HG03280 (cell line): Measurements from ENCODE around the gene GHRH.

Experiments used
- ATAC-seq: cut with Tn5 transposase; IDR thresholded peaks from one replicate; pipeline ENCODE4 v1.9.1; 2021; ENCODE audit warnings: mild to moderate bottlenecking, moderate library complexity; ENCODE audit not compliant: unreplicated experiment

Gene GHRH

DNA sequence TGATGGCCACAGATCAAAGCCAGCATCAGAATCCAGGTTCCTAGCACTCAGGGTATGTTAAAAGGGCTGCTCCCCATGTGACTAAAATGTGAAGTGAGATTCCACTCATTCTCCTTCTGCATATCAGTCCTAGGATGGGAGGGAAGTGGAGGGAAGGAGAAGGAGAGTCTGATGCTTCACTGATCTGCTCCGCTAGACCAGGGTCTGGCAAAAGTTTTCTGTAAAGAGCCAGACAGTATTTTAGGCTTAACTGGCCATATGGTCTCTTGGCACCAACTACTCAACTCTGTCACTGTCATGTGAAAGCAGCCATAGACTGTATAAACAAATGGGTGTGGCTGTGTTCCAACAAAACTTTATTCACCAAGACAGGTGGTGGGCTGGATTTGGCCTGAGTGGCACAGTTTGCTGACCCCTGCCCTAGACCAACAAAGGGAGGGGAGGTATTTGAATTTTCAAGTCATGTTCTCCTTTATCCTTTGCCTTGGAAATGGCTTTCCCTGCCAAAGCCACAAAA lies 22.6 kb downstream of the GHRH start:
- ATAC-seq = no peak

DNA sequence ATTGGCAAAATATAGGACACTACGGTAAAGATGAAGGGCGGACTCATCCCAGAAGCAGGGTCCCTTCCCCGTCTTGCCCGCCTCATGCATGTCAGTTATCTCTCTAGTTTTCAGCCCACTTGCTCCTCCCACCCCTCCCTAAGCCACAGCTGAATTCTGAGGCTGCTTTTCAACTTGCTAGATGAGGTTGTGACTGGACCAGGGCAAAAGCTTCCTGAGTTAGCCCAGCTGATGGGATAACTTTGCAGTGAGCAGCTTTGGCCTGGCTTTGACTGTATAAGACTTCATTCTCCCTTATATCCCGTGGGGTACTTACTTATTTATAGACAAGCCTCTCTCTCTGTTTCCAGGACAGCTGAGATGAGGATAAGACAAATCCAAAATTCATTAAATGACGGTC lies 23.2 kb downstream of the GHRH start:
- ATAC-seq = no peak

DNA sequence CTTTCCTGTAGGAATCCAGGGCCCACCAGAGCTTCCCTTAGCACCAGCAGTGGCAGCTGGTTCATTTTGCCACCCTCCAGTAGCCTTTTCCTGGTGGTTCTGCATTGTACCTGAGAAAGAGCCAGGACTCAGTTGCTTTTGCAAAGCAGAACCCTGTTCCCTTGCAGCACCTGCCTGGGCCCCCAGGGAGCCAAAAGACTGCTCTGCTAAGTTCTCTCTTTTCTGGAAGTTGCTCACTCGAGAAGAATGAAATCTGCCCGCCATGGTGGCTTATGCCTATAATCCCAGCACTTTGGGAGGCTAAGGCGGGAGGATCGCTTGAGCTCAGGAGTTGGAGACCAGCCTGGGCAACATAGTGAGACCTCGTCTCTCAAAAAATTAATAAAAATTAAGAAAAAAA lies 24.0 kb downstream of the GHRH start:
- no peak for ATAC-seq

DNA sequence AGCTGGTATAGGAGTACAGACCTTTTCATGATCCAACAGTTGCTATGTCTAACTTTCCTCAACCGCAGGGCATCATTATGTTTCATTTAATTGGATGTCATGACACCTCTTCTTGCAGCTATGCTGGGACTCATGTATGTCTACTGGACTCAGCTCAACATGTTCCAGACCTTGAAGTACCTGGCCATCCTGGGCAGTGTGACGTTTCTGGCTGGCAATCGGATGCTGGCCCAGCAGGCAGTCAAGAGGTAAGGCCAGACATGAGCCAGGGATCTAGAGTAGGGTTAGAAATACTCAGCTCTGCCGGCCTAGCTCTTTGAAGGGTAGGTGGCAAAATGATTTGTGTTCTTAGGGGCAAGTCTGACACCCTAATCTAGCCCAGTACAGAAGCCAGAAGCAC lies 25.2 kb downstream of the GHRH start:
- ATAC-seq = no peak

DNA sequence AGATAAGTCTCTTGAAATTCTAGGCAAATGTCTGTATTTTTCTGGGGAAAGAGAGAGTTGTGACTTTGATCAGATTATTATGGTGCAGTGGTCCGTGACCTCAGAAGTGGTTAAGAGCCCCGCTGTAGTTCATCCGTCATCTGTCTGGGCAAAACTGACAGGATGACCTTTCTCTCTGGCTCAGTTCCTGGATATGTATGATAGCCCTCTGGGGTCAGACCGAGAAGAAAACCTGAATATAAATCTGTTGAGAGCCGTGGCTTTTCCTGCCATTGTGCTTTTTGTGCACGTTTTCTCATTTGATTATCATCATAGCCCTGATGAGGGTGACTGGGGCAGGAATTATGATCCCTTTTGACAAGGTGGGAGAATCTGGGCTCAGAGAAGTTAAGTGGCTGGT lies 26.5 kb downstream of the GHRH start:
- no peak for ATAC-seq

DNA sequence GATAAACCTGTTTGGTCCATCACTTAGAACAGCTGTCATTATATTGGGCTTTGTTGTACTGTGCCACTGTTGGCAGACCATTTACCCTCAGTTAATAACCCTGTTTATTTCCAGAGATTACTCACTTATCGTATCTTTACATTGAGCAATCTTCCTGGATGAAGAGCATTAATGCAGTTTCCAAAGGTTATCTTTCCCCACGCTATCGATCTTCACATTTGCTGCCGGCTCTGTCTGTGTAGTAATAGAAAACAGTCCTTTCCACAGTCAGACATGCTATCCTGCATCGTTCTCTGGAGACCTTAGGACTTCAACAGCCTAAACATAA lies 27.4 kb downstream of the GHRH start:
- no peak for ATAC-seq

DNA sequence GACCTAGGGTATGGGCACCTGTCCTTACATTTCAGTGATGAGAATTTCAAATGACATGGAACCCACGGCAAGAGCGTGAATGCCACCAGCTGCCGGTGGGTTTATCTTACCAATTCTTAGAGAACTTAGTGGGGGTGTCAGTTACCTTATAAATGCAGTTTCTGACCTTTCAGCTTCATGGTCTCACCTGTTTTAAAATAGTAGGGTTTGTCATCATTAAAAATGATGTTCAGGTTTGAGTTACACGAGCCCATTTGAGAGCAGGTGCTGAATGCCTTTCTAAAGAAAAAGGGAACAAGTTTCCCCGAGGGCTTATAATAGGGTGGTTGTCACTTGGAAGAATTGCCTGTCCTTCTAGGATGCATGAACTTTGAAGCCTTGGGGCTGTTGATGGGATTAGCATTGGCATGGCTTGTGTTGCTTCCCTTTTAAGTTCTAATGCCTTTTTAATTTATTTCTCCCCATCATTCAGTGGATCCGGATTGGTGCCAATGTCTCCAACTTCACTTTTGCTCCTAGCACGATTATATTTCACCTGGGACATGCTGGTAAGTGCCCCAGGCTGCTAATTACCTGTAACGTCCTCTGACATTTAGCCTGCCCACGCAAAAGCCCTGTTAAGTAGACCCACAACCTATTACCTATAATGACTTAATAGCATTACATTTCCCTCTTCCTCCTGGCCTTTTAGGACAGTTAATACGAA lies 27.9 kb downstream of the GHRH start:
- ATAC-seq = no peak

DNA sequence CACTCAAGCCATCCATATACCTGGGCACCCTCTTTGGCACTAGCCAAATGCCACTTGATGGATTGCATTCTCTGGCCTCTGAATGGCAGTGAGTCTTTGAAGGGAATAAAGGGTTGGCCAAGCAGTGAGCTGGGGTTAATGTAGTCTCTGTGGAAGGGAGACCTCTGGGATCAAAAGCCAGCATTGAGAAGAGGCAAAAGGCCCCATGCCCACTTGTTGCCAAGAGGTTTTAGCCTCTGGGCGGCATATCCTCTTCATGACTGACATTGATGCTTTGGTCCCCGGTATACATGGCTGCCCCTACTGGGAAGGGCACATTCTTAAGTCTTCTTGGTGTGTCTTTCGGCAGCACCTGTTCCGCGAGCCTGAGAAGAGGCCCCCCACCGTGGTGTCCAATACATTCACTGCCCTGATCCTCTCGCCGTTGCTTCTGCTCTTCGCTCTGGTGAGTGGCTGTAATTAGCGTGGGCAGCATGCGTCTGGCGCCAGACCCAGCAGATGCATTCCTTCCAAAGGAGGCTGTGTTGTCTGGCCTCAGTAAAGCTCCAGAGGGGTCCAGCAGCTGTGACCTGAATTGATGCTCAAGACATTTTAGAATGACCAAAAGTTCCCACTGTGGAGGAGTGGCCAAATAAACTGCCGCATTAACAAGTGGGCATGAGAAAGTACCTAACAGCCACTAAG lies 29.5 kb downstream of the GHRH start:
- ATAC-seq = no peak

DNA sequence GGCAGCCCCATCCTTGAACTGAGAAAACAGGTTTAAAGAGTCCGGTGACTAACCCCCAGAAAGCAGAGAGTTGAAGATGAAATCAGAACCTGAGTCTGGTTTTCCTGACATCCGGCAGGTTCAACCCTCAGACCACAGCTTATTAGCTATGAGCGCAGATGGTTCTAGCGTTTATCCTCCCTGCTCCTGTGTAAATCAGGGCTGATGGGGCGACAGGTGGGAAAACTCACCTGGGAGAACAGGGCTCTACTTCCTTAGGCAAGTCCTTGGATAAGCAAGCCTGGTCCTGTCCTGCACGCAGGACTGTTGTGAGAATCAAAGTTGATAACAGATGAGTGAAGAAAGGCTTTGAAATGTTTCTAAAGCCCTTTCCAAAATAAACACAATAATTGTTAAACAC lies 31.4 kb downstream of the GHRH start:
- no peak for ATAC-seq

DNA sequence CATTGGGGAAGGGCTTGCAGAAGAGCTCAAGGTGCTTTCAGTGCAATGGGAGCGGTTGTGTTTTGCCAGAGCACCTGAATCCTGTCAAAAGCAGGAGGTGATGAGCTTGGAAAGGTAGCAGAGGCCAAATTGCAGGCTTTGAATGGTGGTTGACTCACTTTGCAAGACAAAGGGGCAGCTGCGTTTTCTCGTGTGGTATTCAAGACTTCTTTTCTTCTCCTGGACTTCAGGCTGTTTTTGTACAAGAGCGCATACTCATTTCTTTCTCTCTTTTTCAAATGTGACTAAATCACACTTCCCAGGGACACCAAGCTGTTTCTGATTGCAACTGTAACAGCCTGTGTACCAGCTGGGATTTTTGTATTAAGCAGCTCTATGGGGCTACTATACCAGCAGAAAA lies 32.3 kb downstream of the GHRH start:
- no peak for ATAC-seq

DNA sequence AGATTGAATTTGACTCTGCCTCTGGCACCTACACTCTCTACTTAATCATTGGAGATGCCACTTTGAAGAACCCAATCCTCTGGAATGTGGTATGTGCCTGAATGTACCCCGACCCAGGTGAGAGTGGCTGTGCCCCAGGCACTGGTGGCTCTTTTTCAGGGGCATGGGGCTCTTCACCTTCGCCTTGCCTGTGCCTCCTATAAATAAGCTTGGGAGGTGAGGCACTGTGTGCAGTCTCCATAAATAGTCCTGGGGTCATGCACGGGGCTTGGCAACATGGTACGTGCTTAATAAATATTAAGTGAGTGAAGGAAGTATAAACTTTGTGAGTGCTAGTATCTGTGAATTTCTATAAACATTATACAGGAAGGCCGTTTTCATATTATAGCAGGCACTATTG lies 33.0 kb downstream of the GHRH start:
- ATAC-seq = no peak

DNA sequence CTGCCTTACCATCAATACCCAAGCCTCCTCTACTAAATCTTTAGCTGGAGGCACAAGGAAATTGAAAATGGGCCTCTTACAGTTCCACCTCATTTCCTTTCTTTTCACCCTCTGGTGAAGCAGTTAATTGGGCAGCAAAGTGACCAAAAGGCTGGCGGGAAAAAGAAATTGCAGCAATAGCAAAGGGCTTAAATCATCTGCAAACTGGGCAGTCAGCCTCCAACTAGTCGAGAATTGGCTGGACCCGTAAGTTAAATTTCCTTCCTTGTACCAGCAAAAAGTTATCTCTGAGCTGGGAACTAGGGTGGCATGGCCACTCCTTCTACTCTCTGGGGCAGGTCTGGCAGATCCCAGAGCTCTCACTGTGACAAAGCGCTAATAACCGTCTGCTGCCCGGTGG lies 33.5 kb downstream of the GHRH start:
- ATAC-seq = no peak

DNA sequence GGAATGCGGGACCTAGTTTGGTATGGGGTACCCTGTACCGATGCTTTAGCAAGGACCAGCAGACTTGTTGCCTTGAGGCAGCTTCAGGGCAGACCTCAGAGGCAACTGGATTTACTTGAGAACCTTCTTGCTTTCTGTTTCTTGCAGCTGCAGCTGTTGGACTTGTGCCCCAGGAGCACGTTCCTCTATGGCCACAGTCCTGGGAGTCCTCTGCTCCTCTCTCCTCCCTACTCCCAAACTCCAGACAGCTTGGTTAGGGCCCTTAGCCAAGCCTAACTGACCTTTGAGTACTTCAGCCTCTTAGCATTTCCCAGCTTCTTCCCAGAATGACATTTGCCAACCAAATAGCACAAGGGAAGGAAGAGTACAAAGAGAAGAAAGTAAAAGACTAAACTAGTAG lies 34.7 kb downstream of the GHRH start:
- ATAC-seq = no peak

DNA sequence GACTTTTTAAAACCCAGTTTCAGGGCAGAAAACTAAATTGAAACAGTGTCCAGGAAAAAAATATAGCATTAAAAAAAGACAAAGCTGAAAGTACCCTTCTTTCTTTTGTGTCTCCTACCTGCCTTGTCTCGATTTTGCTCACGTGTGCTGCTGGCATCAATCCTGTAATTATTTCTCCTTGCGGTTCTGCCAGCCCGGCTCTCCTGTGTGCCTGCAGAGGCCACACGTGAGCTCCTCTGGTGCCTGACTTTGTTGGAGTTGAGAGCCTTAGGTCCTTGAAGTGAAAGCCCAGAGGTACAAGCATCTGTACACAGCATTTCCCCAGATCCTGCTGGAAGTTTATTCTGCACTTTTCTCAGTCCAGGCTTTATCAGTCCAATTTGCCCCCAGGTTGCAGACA lies 36.5 kb downstream of the GHRH start:
- no peak for ATAC-seq

DNA sequence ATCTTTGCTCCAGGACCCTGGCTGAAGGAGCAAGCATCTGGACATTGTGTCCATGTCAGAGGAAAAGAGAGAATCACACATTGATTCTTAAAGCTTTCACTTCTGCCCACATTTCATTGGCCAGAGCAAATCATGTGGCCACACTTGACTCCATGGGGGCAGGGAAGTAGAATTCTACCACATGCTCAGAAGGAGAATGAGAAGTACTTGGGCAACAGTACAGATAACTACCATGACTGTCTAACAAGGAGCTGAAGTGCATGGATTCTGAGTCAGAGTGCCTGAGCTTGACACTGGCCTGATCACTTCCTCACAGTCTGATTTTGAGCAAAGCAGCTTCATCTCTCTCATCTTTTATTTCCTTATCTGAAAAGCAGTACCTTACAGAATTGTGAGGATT lies 38.6 kb downstream of the GHRH start:
- ATAC-seq = no peak

DNA sequence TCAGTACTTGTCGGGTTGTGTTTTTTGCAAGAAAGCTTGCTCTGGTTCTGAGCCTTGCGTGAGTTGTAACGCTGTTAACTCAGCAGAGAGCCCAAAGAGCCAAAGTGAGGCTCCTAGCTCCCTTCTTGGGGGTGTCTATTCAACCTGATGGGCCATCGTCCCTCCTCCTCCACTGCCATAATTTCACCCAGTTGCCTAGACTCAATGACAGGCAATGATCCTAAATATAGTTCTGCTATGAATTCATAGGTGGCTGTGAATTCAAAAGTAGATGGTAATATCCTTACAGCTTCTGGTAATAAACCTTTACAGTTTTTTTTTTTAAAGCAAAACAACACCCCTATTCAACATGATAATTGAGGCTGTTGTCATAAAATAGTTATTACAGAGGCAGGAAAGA lies 39.5 kb downstream of the GHRH start:
- ATAC-seq = no peak

DNA sequence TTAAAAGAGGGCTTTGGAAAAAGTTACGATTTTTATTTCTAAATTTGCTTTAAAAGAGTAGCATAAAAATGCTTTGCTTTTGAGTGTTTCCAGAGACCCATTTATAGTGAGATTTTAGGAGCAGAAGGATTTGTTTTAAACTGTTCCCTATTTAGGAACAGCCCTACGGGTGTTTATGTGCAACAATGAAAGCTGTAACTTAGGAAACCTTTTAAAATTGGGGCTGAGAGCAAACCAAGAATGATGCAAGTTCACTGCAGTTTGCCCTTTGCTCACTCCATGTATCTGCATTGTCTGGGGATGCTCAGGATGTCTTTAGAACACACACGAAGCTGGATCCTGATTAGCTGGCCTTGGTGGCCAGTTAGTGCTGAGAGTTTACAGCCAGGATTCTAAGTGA lies 40.9 kb downstream of the GHRH start:
- ATAC-seq = no peak

DNA sequence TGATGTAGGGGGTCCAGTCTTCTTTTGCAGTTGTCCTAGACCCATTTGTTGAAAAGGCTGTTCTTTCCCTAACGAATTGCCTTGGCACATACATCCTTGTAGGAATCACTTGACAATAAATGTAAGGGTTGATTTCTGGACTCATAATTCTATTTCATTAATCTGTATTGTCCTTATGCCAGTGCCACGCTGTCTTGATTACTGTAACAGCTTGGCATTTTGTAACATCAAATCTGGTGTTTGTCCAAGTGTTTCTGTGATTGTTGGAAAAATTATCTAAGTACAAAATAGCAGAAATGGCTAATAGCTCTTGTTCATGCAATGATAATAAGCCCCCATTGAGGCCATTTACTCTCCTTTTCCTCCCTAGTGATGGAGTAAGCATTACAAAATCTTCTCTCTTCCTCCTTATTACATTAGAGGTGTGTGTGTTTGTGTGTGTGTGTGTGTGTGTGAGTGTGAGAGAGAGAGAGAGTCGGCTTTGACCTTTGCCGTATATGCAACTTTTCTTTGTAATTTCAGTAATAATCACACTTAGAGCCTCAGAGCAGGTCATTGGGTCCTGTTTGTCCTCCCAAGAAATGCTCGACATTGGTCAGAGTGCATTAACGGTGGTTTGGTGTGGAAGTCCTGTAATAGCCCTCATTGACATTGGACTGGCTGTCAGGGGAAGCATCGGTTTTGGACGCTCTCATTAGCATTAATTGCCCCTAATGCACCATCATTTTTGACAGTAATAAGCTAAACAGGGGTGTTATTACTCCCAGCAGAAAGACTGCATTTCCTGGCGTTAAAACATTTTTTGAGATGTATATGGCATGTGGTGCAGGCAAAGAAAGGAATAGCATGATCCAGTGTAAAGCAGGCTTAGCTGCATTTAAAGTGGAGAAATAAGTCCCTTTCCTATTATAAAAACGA lies 41.6 kb downstream of the GHRH start:
- no peak for ATAC-seq

DNA sequence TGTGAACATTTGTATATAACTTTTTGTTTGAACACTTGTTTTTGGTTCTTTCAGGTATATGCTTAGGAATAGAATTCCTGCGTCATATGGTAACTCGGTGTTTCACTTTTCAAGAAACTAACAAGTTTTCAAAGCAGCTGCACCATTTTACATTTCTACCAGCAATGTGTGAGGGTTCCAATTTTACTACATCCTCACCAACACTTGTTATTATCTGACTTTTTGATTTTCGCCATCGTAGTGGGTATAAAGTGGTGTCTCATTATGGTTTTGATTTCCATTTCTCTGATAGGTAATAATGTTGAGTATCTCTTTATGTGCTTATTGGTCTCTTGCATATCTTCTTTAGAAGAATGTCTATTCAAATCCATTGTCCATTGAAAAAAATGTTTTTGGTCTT lies 42.6 kb downstream of the GHRH start:
- ATAC-seq = no peak

DNA sequence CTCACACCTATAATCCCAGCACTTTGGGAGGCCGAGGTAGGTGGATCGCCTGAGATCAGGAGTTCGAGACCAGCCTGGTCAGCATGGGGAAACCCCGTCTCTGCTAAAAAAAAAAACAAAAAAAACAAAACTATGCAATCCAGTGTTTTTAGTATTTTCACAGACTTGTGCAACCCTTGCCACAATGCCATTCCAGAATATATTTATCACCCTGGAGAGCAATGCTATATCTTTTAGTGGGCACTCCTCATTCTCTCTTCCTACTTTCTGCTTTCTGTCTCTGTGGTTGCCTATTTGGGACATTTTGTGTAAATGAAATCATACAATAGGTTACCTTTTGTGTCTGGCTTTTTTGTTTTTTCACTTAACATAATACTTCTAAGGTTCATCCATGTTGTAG lies 43.2 kb downstream of the GHRH start:
- ATAC-seq = no peak

DNA sequence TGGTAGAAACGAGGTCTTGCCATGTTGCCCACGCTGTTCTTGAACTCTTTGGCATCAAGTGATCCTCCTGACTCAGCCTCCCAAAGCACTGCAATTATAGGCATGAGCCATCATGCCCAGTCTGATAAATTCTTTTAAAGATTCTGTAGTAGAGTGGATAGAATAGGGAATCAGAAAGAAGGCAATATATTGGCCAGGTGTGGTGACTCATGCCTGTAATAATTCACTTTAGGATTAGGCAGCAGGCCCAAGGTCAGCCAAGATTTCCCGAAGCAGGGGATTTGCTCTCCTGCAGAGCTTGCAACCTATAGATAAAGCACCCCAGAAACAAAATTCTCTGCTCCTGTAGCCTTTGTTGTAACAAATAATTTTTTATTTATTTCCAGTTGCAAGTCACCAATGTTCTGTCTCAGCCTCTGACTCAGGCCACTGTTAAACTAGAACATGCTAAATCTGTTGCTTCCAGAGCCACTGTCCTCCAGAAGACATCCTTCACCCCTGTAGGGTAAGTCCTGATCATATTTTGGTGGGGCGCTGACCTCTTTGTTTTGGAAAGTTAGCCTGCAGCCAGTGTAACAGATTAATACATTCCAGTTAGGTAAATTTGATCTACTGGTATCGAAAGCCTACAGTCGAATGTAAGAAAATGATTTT lies 51.8 kb downstream of the GHRH start:
- no peak for ATAC-seq
